ENCODE data around the gene INTS6.
A peak's percentile ranks its signal among the peaks of the same experiment; 100 is the strongest.

Gene INTS6

DNA sequence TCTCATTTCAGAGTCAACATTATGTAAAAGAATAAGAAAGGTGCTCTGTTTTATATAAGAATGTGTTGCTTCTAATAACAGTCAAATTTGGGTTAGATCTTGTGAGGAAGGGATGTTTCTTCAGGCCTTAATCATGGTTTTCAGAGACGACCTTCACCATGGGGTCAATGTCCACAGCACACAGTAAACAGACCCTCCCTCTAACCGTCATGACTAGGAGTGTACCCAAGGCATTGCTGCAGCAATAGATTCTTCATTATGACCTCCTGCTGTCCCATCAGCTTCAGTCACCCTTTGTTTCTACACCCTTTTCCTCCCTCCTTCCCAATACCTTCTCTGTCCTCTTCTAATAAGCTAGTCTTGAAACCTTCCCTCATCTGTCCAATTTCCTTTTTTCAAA is 97.6 kb downstream of the INTS6 start:
- DNase-seq (ENCODE audit: insufficient read length, low spot score) (no peak), FAIRE-seq (no peak)

DNA sequence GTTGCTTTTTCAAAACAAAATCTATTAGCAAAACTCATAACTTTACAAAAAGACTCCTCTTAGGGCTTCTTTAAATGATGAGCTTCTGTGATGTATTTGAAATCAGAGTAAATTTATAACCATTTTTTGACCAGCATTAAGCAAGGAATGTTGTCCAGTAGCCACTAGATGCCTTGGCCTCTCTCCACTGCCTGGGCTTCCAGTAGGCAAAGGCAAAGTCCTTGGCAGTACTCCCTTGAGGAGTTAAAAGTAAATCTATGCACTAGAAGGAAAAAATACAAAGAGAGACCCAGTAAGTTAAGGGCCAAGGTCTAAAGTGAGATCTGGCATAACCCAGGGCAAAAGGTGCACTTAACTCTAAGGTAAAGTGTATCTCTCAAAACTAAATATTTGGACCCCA is 103.8 kb downstream of the INTS6 start:
- FAIRE-seq: peak; percentile 45
- DNase-seq (ENCODE audit: insufficient read length, low spot score): no peak

DNA sequence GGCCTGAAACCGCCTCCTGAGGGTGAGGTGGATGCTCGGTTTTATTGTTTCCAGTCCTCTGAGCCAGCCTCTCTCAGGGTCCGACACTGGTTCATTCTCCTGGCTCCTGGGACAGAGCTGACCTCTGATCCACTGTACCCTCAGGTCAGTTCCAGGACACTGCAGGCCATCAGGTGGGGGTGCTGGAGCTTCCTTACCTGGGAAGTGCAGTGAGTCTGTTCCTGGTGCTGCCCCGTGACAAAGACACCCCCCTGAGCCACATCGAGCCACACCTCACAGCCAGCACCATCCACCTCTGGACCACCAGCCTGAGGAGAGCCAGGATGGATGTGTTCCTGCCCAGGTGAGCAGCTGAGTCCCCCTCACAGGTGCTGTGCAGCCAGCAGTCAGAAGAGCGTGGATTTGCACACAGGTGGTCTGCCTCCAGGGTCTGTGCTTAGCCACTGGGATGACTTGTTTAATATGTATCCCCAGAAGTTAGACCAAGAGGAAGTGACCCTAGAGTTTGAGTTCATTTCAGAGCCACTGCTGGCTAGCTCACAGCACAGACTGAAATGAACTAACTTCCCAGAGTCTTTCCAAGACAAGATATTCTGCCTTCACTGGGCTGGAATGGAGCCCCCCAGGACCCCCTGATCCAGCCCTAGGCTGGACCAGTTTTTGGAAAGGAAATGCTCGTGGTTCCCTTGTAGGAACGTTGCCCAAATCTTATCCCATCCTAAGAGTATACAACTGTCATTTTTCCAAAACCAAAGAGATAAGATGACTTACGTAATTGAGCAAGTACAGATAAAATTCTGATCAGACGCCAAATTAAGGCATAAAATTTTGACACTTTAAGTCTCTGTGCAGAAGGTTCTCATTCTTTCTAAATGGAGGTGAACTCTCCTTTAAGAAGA is 104.5 kb downstream of the INTS6 start:
- FAIRE-seq (no peak), DNase-seq (ENCODE audit: insufficient read length, low spot score) (no peak)

DNA sequence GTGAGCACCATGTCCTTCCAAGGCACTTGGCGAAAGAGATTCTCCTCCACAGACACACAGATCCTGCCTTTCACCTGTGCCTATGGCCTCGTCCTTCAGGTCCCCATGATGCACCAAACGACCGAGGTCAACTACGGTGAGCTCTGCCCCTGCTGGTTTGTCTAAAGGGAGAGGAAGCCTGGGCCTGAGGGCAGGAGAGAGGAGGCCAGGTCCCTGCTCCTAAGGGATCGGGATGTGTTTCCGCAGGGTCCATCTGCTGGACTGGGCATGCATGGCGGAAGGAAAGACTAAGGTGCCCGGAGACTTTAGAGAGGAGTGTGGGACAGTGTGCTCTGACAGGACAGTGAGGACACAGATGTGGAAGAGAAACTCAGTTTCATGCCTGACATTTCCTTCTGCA is 105.7 kb downstream of the INTS6 start:
- FAIRE-seq: no peak
- DNase-seq (ENCODE audit: insufficient read length, low spot score): no peak

DNA sequence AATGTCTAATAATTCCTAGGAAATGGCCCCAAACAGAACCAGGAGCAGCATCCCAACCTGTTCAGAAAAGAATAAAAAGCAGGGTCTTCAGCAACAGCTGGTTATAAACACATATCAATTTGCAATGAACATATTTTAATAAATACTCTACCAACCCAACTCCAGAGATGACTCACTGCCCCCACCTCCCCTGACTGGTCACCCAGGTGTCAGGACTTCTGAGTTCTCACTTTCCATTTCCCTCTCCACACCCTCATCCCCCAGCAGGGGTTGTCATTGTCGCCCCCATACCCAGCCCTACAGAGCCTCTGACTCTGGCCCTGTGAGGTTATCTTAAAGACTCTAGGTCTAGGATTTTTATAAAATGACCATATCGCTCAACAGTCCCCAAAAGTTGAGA is 106.4 kb downstream of the INTS6 start:
- FAIRE-seq: no peak

DNA sequence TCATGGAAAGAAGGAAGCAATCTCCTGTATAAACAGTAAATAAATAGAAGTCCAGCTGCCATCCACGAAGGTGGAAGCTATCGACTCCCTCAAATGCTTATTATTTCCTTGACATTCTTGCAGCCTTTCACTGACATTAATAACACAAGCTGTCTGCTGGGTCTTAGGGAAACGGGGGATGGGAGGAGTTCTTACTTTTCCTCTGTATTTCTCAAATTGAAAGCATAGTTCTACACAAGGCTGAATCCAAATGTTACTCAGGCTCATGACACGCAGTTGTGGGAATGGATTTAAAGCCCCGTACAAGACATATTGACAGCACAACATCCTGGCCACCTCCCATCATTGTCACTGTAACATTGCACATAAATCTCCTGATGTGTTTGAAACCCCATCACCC is 109.4 kb downstream of the INTS6 start:
- no peak for FAIRE-seq
- DNase-seq (ENCODE audit: insufficient read length, low spot score): no peak

More for the DNA sequence above, 106.4 kb downstream of the INTS6 start:
- no peak for DNase-seq (ENCODE audit: insufficient read length, low spot score)

DNA sequence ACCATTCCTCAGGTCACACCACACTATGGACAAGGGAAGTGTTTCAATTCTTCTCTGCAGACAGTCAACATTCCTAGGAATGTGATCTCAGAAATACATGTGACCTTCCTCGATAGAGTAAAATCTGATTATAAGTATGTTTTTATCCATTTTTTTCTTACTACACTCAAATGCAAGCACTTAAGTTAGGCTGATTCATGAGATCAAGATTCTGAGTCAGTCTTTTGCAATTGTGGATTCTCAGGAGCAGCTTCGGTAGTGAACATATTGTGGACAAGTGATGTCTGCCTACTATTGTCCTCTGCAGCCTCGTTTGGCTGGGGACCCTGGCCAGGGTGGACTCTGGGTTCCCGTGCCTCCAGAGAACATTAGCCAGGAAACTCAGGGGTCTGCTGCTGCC is 110.1 kb downstream of the INTS6 start:
- FAIRE-seq (no peak), DNase-seq (ENCODE audit: insufficient read length, low spot score) (no peak)

DNA sequence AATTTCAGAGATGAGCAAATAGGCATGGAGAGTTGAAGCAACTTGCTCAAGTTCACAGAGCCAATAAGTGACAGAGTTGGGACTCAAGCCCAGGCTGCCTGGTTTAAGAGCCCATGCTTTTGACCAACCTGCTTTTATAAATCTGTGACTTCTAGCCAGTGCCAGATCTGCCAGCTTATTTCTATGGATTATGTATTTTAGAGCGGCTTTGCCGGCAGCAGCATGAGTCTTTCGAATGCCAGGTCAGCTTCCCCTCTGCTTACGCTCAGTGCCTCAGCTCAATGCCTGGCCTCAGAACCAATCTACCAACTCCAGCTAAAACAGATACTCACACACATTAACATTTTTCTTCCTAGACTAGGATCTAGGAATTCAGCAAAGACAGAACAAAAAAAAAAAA is 111.0 kb downstream of the INTS6 start:
- no peak for FAIRE-seq

DNA sequence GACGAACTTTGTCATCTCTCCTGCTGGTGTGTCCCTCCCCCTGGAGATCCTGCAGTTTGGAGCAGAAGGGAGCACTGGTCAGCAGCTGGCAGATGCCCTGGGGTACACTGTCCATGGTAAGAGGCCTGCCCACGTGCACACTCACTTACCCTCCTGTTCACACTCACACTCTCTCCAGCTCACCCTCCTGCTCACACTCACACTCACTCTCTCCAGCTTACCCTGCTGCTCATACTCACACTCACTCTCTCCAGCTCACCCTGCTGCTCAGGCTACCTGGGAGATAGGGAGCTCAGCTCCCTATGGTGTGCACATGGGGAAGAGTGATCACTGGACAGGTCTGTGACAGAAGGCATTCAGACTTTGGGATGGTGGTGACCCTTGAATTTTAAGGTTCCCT is 111.6 kb downstream of the INTS6 start:
- no peak for DNase-seq (ENCODE audit: insufficient read length, low spot score)
- no peak for FAIRE-seq

More for the DNA sequence above, 111.0 kb downstream of the INTS6 start:
- no peak for DNase-seq (ENCODE audit: insufficient read length, low spot score)

DNA sequence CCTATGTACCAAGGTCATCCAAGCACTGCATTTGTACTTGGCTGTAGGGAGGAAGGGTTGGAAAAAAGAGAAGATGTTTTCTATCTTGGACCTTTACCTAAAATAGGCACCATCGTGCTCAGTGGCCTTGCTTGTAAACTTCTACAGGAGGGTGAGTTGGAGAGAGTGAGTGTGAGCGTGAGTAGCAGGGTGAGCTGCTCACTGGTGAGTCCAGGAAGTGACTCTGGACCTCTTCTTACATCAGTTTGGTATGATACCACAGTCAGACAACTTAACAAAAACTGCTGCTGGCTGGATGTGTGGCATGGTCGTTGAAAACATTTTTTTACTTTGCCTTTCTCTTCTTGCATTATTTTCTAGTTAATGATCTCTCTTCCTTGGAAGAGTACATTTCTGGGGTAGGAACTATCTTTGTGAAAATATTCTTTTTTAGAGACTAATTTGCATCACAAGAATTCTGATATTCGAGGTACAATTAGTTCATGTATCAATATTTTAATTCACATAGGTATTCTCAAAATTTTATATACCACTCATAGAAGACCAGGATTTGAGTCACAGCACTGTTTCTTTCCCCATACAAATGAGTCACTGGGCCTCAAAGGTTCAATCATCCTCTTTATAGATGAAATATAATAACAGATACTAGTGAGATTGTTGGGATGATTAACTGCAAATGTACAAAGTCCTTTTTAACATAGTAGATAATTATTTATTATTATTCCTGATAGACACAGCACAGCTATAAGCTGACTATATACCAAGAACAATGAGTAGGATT is 112.7 kb downstream of the INTS6 start:
- FAIRE-seq (no peak), DNase-seq (ENCODE audit: insufficient read length, low spot score) (no peak)

DNA sequence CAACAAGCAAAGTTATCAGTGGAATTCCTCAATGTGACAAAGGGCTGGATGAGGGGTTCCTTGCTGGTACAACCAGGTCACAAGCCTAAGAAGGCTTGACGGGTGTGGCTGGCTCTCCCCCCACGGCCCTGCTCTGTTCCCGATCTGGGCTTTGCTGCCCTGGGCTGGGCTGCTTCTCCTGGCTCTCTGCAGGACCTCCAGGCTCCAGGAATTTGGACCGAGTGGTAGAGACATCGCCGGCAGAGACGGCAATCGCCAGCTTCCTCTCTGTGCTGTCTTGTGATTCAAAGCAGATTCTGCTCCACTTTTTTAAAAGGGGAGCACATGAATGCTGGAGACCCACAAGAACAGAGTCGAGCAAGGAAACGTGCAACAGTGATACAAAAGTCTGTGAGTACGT is 113.5 kb downstream of the INTS6 start, which contains the start of gene SERPINE3:
SERPINE3 (plus strand) TSS at position 338 of the 400 bp plus-strand sequence. CDS start 1,401 bp downstream, outside the sequence.
- FAIRE-seq (no peak), DNase-seq (ENCODE audit: insufficient read length, low spot score) (no peak)

DNA sequence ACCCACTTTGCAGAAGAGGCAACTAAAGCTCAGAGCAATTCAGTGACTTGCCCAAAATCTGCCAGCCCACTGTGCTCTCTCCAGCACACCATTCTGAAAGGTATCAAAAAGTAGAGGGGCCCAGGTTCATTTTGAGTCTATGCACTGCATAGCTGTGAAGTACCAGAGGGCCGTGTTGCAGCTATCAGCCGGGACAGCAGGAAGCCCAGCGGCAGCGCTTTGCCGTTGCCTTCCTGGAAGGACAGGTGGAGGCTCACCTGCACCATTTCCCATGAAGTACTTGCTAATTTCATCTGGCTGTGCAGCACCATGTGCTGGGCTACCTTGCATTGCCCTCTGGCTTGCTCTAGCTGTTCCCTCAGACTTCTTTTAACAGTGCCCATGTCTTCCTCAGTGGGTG is 116.1 kb downstream of the INTS6 start:
- no peak for FAIRE-seq
- no peak for DNase-seq (ENCODE audit: insufficient read length, low spot score)

DNA sequence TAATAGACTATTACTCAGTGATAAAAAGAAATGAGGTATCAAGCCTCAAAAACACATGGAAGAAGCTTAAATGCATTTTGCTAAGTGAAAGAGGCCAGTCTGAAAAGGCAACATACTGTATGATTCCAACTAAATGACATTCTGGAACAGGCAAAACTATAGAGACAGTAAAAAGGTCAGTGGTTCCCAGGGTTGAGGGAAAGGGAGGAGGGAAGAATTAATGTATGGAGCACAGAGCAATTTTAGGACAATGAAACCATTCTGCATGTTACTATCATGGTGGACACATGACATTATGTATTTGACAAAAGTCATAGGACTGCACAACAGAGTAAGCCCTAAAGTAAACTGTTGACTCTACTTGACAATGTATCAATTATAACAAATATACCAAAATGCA is 119.0 kb downstream of the INTS6 start:
- FAIRE-seq: no peak

DNA sequence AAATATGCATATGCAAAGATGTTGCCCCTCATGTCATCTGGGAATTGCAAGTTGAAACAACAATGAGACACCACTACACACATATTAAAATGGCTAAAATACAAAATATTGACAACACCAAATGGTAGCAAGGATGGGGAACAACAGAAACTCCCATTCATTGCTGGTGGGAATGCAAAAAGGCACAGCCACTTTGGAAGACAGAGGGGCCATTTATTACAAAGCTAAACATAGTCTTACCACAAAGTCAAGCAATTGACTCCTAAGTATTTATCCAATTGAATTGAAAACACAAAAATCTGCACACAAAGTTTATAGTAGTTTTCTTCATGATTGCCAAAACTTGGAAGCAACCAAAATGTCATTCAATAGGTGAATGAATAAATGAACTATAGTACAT is 119.4 kb downstream of the INTS6 start:
- no peak for FAIRE-seq

More for the DNA sequence above, 119.0 kb downstream of the INTS6 start:
- DNase-seq (ENCODE audit: insufficient read length, low spot score): no peak

DNA sequence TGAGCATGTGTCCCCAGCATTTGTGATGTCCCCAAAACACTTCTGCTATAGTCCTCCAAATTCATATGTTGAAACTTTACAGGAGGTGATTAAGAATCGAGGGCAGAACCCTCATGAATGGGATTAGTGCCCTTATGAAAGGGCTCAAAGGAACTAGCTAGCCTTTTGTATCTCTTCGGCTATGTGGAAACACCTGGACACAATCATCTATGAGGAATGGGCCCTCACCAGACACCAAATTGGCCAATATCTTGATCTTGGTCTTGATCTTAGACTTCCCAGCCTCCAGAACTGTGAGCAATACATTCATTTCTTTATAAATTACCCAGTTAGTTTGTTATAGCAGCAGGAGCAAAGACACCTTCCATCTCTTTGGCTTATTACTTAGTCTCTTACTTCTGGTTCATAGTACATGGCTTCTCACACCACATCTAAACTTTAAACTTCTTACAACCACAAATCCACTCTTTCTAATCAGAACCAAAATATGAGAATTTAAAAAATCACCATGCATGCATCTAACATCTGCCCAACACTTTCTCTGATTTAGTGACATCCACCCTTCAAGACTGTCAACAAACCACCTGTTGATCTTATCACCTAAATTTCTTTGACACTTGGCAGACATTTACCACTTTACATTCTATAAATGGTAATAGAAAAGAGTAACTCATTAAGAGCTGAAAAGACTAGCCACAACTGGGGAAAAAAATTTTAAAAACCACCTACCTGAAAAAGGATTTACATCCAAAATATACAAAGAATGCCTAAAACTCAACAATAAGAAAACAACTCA is 120.1 kb downstream of the INTS6 start:
- FAIRE-seq (no peak), DNase-seq (ENCODE audit: insufficient read length, low spot score) (no peak)

More for the DNA sequence above, 119.4 kb downstream of the INTS6 start:
- no peak for DNase-seq (ENCODE audit: insufficient read length, low spot score)

DNA sequence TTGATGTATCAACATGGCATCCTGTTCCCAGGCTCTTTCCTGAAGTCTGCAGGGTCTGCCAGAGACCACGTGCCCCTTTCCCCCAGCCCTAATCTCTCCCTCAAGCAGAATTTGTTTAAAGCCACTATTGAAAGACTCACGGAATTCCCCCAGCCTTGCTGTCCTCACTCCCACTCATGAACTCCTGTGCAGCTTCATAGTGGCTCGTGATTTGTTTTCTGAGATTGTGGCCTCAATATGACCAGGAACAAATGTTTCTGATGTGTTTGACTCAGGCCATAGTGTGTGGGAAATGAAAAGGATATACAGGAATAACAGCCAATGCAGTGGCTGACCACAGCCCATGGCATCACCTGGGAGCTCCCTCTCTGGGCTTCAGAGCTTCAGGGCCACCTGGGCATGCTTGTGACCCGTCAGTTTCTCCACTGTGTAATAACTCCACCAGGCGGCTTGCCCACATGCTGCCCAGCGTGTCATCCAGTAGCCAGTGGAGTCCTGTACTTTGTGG is 121.4 kb downstream of the INTS6 start:
- DNase-seq (ENCODE audit: insufficient read length, low spot score) (no peak), FAIRE-seq (no peak)

DNA sequence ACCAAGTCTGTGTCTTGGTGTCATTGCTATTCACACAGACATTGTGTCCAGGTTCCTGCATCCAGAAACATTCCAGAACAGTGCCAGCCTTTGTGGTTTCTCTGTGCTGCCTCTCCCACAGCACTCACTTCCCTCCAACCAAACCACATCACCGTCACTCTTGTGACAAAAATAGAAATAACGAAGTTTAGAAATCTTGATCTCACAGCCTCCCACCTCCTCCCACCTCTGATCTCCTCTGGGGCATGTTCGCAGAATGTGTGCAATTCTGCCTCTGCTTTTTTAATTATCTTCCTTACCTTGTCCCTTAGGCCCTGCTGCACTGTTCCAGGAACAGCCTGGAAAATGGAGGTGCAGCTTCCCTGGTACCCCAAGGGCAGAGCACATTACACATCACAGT is 122.0 kb downstream of the INTS6 start:
- DNase-seq (ENCODE audit: insufficient read length, low spot score) (no peak), FAIRE-seq (peak; percentile 71)

DNA sequence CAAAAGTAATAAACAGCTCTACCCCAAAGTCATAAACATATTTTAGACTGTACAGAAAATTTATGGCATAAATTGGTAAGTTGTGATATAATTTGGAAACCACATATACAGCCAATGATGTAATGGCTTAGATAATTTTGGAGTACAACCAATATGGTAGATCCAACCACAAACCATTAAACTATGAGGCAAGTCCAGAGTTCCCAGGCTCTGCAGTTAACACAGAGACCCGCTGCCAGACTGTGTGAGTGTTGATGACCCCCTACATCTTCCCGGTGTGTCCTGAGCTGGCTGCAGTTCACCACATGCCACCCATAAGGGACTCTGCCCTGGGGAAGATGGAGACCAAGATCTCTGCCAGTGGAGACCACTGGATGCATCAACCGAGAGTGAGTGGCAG is 123.2 kb downstream of the INTS6 start:
- no peak for FAIRE-seq
- DNase-seq (ENCODE audit: insufficient read length, low spot score): no peak

DNA sequence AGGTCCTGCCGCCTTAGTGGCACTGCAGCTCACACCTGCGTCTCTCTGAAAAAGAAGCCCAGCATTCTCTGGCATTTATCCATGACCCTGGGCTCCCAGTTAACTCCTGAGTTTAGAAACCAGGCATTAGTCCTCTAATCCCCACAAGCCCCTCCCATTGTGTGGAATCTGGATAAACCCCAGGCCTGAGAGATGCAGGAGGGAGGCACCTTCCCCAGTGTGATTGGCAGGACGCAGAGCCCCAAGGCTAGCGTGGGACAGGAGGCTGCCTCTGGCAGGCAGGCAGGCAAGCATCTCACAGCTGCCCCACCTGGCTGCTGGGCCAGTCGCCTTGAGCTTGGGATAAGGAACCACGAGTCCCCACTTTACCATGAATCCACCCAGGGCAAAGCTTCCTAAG is 124.3 kb downstream of the INTS6 start:
- FAIRE-seq: no peak
- no peak for DNase-seq (ENCODE audit: insufficient read length, low spot score)

DNA sequence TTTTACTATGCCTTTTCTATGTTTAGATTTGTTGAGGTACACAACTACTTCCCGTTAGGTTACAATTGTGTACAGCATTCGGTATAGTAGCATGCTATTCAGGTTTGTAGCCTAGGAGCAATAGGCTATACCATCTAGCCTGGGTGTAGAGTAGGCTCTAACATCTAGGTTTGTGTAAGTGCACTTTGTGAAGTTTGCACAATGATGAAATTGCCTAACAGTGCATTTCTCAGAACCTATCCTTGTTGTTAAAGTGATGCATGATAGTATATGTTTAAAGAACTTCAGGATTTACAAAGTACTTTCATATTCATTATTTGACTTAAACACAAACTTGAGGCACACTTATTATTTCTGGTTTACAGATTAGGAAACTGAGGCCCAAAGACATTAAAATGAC is 124.9 kb downstream of the INTS6 start:
- DNase-seq (ENCODE audit: insufficient read length, low spot score) (no peak), FAIRE-seq (no peak)

DNA sequence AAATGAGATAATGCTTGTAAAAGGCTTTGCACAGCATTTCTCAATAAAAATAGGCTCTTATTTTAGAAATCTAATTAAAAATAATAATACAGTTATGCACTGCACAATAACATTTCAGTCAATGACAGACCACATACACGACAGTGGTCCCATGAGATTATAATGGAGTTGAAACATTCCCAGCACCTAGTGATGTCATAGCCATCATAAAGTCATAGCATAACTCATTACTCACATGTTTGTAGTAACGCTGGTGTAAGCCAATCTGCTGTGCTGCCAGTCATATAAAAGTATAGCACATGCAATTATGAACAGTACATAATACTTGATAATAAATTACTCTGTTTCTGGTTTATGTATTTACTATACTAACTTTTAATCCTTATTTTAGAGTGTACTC is 126.1 kb downstream of the INTS6 start:
- FAIRE-seq (no peak), DNase-seq (ENCODE audit: insufficient read length, low spot score) (no peak)
